SIG-M5 treated with dmso at 0.1 percent for 504 hours (cell line): ENCODE data around the gene HDAC4.

ENCODE experiments used
- DNase-seq: peaks from one replicate; lab custom pipeline; 2025; ENCODE audit not compliant: unreplicated experiment; lab: John Stamatoyannopoulos, UW

Gene HDAC4

DNA sequence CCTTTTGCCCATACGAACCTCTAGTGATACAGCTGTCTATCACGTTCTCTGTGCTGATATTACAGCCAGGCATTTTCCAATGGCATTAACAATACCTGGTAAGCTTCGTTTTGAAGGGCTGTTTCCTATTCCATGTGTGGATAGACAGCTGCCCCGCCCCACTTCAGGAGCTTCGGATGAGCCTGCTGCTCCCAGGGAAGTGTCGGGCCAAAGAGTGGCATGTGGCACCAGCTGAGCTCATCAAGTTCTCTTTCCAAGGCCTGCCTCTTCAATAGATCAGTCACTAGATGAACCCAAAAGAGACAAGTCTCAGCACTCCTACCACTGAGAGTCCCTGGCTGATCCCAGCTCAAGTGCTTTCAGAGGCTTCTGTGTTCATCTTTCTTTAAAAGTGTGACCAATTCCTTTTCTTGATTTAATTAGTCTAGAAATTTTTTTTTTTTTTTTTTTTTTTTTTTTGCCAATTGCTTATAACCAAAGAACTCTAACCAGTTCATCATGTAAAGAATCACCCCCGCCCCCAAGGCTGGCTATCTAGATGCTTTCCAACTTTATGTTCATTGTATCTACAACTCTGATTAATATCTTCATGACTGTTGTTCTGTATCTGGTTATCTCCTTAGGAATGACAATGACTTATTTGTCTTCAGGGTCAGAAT is 46.6 kb downstream of the HDAC4 start:
- no peak for DNase-seq

GRCh38 chr2:239353692-239354091 is 47.1 kb downstream of the HDAC4 start:
- DNase-seq, result no peak

GRCh38 chr2:239351687-239352086 is 49.1 kb downstream of the HDAC4 start:
- no peak for DNase-seq

DNA sequence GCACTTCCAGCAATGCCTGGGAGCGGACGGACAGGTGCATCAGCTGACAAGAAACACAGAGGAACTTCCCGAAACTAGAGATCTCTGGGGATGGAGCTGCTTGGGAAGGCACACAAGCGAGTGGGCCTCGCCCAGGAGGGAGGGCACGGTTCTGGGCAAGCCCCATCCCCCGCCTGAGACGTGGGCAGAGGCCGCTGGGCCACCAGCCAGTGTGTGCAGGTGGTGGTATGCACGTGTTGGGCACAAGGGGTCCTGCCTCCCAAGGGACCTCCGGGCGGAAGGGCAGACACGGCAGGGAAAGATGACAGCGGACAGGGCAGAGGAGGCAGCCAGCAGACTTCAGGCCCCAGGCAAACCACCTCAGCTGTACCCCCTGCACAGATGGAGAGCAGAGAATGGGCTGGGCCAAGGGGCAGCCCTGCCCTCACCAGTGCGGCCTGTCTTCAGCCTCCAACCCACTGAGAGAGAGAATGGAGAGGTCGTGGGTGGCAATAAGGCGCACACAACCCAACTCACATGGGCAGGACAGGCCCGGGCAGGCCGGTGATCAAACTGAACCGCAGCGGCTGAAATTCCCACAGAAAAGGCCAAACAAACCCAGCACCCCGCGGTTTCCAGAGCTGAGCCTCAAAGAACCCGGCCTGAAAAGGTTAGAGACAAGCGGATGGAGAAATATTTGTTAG is 51.2 kb downstream of the HDAC4 start:
- no peak for DNase-seq

DNA sequence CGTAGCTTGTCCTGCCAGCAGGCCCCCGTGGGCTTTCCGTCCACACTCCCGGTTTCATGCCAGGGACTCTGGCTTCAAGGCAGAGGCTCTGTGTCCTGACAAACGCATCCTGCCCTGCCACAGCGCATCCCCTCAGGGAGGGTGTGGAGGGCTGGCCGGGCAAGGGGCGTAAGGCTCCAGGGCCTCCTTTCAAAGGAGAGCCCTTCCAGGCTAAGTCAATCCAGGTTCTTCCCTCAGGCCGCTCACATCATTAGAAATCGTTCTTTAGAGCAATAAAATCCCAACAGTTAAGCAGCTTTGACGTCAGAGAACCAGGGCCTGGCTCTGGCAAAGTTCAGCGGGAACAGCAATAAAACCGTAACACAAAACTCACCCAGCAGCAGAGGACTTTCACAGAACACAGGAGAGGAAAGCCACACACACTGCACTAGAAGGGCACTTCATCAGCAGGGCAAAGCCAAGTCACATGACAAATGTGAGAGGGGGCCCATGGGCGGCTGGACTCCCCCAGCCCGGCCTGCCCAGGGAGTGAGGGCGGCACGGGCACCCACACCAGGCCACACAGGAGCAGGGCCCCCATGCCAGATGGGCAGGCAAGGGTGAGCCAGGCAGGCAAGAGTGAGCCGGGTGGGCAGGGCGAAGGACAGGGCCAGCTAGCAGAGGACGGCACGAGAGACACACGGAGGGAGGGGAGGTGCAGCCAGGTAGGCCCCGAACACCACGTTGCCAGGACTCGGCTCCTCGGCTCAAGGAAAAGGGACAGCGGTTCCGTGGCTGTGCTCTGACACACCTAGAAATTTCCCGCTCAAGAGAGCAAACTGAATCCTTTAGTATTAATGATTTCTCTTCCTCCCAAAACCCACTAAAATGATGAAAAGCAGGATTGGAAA is 52.0 kb downstream of the HDAC4 start:
- DNase-seq, result no peak

DNA sequence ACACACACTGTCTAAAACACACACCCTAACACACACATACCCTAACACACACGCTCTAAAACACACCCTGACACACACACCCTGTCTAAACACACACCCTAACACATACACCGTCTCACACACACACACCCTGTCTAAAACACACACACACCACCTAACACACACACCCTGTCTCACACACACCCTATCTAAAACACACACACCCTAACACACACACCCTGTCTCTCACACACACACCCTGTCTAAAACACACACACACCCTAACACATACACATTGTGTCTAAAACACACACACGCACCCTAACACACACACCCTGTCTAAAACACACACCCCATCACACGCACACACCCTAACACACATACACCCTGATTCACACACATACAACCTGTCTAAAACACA is 54.1 kb downstream of the HDAC4 start:
- no peak for DNase-seq

- DNase-seq, result no peak
Observed at GRCh38 chr2:239345251-239345650, 55.6 kb downstream of the HDAC4 start.

DNA sequence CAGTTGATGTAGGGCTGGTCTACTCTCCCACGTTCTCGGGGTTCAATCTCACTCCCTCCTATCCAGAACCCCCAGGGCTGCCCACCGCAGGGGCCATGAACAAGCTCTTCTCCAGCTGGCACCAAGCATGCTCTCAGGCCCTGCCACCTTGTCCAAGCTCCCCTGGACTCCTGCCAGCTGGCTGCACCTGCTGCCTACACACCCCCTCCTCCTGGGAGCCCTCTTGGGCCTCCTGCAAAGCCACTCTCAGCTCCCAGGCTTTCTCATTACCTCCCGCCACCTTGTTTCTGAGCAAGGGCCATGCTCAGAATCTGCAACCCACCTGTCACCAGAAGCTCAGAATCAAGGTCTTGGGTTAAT is 56.0 kb downstream of the HDAC4 start:
- DNase-seq, result no peak

DNA sequence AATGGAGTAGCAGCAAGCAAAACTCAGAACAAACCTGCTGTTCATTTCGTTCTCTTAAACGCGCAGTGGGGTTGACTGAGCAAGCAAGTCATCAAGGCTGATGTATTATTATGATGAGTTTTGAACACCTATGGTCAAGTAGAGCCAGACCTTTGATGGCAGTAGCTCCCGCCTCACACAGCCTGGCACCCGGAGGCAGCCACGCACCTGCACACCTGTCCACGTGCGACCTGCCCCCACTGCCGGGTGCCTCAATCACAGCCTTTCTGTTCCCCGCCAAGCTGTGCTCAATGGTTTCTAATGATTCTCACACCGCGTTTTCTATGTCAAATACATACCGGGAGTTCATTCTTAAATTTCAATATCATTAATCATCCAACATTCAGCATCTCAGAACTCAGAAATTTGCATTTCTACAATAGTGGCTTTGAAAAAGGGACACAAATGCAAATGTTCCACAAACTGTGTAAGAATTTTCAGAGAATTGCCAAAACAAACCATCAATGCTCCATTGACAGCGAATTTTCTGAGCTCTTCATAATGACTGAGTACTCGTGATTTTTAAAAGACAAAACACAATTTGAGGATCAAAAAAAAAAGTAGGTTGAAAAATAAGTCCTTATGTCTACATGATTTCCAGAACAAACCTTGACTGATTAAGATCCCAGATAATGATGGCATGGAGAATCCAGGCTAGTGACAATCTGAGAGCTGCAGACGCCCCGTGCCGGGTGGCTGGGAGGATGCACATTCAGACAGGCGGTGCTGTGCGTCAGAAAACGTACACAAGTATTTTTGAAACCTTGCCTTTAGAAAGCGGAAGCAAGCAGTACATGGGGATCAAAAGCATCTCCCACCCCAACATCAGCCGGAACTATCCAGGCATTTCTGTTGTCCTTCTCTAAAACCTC is 56.6 kb downstream of the HDAC4 start:
- no peak for DNase-seq

- no peak for DNase-seq
Observed at GRCh38 chr2:239343460-239343859, 57.4 kb downstream of the HDAC4 start.

DNA sequence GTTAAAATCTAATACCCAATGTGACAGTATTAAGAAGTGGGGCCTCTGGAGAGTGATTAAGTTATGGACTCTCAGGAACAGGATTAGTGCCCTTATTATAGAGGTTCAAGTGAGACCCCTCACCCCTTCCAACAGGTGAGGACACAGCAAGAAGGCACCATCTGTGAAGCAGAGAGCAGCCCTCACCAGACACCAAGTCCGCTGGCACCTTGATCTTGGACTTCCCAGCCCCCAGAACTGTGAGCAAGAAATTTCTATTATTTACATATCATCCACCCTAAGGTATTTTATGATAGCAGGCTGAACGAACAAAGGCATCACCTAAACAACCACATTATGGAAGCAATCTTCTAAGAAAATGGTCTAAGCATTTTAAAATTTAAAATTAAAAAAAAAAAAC is 59.0 kb downstream of the HDAC4 start:
- DNase-seq, result no peak

GRCh38 chr2:239341146-239341732 is 59.6 kb downstream of the HDAC4 start:
- DNase-seq, result no peak

- no peak for DNase-seq
Observed at GRCh38 chr2:239339726-239340601, 60.9 kb downstream of the HDAC4 start.

- no peak for DNase-seq
Observed at GRCh38 chr2:239339241-239339640, 61.6 kb downstream of the HDAC4 start.

- DNase-seq, result no peak
Observed at GRCh38 chr2:239337877-239338484, 62.8 kb downstream of the HDAC4 start.

GRCh38 chr2:239337122-239337876 is 63.5 kb downstream of the HDAC4 start:
- DNase-seq, result no peak

DNA sequence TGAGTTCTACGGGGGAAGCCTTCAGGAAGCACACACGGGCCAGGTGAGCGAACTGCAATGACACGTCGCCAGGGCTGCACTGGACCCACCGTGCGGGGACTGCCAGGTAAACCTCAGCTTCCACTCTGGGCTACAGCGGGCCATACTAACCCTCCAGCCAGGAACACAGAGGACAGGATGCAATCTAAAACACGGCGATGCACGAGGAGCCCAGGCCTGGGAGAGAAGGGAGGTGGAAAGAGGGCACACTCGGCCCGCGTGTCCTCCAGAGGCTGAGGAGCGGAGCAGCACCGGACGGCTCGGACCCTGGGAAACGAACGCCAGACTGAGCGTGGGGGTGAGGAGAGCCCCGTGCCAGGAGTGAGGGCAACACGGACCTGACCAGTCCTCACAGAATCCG is 69.3 kb downstream of the HDAC4 start:
- DNase-seq, result no peak

DNA sequence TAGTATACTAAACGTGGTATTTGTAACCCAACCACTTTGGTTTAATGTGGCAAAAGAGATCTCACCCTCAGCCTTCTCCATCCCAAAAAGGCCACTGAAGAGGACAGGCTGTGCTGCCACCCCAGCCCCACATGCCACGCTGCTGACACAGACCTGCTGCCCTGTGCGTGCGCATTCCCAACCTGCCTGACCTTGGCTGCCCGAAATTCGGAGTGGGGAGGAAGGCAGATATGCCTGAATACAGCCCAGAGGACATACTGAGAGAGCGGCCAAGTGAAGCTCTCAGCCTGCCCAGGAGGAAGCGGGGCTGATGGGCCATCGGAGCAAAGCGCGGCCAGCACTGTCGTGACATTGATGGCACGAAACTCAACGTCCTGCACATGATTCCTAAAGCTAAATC is 70.0 kb downstream of the HDAC4 start:
- DNase-seq, result no peak
